Effector memory CD8-positive, alpha-beta T cell (primary cell): ENCODE measurements around the gene NUP188.
"Not testable (repeated sequence)": the region's sequence is repeated elsewhere in the genome, so short reads cannot be mapped to it uniquely, and the experiment has no call there.

Source experiments
- ATAC-seq: fragments of 150-1000 bp; cut with Tn5 transposase; replicated peaks from 2 replicates; pipeline ENCODE4 v1.10.0; 2021; ENCODE audit warnings: mild to moderate bottlenecking, moderate library complexity
- DNase-seq, 3 experiments: peaks; one replicate each; pipeline ENCODE4 v3.0.0; 2021
- H3K27ac Mint-ChIP-seq, 2 donors: one replicate each; pipeline ENCODE4 v1.8.0; 2022; ENCODE audit warnings: mild to moderate bottlenecking in 2 of 2, mixed read lengths in 2 of 2, moderate library complexity in 2 of 2
- H3K27me3 Mint-ChIP-seq, 2 donors: one replicate each; pipeline ENCODE4 v1.8.0; 2022; ENCODE audit warnings: mixed read lengths in 2 of 2
- H3K36me3 Mint-ChIP-seq: one replicate; pipeline ENCODE4 v1.8.0; 2022; ENCODE audit warnings: mild to moderate bottlenecking, moderate library complexity, mixed read lengths; ENCODE audit not compliant: insufficient read depth
- H3K4me1 Mint-ChIP-seq, 2 donors: one replicate each; pipeline ENCODE4 v1.8.0; 2022; ENCODE audit warnings: low read depth in 2 of 2, mixed read lengths in 2 of 2
- H3K4me3 Mint-ChIP-seq, 2 donors: one replicate each; pipeline ENCODE4 v1.8.0; 2022; ENCODE audit warnings: mild to moderate bottlenecking in 2 of 2, mixed read lengths in 2 of 2, moderate library complexity in 2 of 2
- H3K9me3 Mint-ChIP-seq, 2 donors: one replicate each; pipeline ENCODE4 v1.8.0; 2022; ENCODE audit warnings: mixed read lengths in 2 of 2

NUP188 gene

GRCh38 chr9:128944966-128945365, 2.5 kb upstream of the NUP188 start:
- H3K9me3 Mint-ChIP-seq, H3K27ac Mint-ChIP-seq, H3K27me3 Mint-ChIP-seq, DNase-seq, ATAC-seq, H3K4me3 Mint-ChIP-seq: not testable (repeated sequence)
- H3K36me3 Mint-ChIP-seq, result peaks cover 29% of the 10 kb centered on the region
- H3K4me1 Mint-ChIP-seq, result peaks cover 24 to 30% of the 10 kb centered on the region in 2 donors

GRCh38 chr9:128945798-128946501, 1.5 kb upstream of the NUP188 start:
- Mint-ChIP-seq H3K27me3 (no peaks in the 10 kb centered on the region), H3K9me3 (no peaks in the 10 kb centered on the region), H3K36me3 (peaks cover 35% of the 10 kb centered on the region), H3K4me3 (peak overlapping the region; percentile 94), H3K27ac (peak overlapping the region; percentile 94 to 96), H3K4me1 (peaks cover 24 to 30% of the 10 kb centered on the region in 2 donors)
- no peak for ATAC-seq
- DNase-seq, result no peak

- ATAC-seq, result peak; percentile 7
- Mint-ChIP-seq H3K9me3 (no peaks in the 10 kb centered on the region), H3K4me1 (peaks cover 24 to 30% of the 10 kb centered on the region in 2 donors), H3K4me3 (peak overlapping the region; percentile 94), H3K36me3 (peaks cover 39% of the 10 kb centered on the region), H3K27ac (peak overlapping the region; percentile 94 to 96), H3K27me3 (no peaks in the 10 kb centered on the region)
- peak in 2 of 3 experiments; percentile 6 to 14 for DNase-seq
Observed at GRCh38 chr9:128946571-128947276, 775 bp upstream of the NUP188 start.

GRCh38 chr9:128947277-128947526, 297 bp upstream of the NUP188 start:
- H3K4me1 Mint-ChIP-seq, result peaks cover 24 to 30% of the 10 kb centered on the region in 2 donors
- peak overlapping the region; percentile 94 for H3K4me3 Mint-ChIP-seq
- no peaks in the 10 kb centered on the region for H3K9me3 Mint-ChIP-seq
- no peaks in the 10 kb centered on the region for H3K27me3 Mint-ChIP-seq
- peaks cover 43% of the 10 kb centered on the region for H3K36me3 Mint-ChIP-seq
- peak overlapping the region; percentile 94 to 96 for H3K27ac Mint-ChIP-seq
- DNase-seq (no peak), ATAC-seq (no peak)

GRCh38 chr9:128961403-128961802, 13.9 kb downstream of the NUP188 start:
- not testable (repeated sequence) for H3K27me3 Mint-ChIP-seq, H3K4me1 Mint-ChIP-seq, H3K4me3 Mint-ChIP-seq, H3K27ac Mint-ChIP-seq, DNase-seq, H3K9me3 Mint-ChIP-seq, ATAC-seq
- peaks cover 89% of the 10 kb centered on the region for H3K36me3 Mint-ChIP-seq

- no peak overlapping the region for H3K27ac Mint-ChIP-seq
- ATAC-seq (no peak), DNase-seq (no peak)
- H3K36me3 Mint-ChIP-seq, result peaks cover 80% of the 10 kb centered on the region
- H3K4me3 Mint-ChIP-seq, result no peak overlapping the region
- no peaks in the 10 kb centered on the region for H3K27me3 Mint-ChIP-seq
- no peaks in the 10 kb centered on the region for H3K9me3 Mint-ChIP-seq
- no peaks in the 10 kb centered on the region for H3K4me1 Mint-ChIP-seq
Observed at GRCh38 chr9:128969491-128969890, 22.0 kb downstream of the NUP188 start.

GRCh38 chr9:128972956-128973355, 25.5 kb downstream of the NUP188 start:
- no peak for DNase-seq

GRCh38 chr9:128979111-128979510, 31.6 kb downstream of the NUP188 start:
- DNase-seq (no peak), ATAC-seq (no peak)
- H3K4me1 Mint-ChIP-seq, result no peaks in the 10 kb centered on the region
- no peak overlapping the region for H3K4me3 Mint-ChIP-seq
- H3K36me3 Mint-ChIP-seq, result peaks cover 85% of the 10 kb centered on the region
- H3K27me3 Mint-ChIP-seq, result no peaks in the 10 kb centered on the region
- H3K27ac Mint-ChIP-seq, result no peak overlapping the region
- H3K9me3 Mint-ChIP-seq, result no peaks in the 10 kb centered on the region

More at GRCh38 chr9:128972956-128973355, 25.5 kb downstream of the NUP188 start:
- no peaks in the 10 kb centered on the region for H3K9me3 Mint-ChIP-seq
- ATAC-seq, result no peak
- no peak overlapping the region for H3K4me3 Mint-ChIP-seq
- H3K36me3 Mint-ChIP-seq, result peaks cover 84% of the 10 kb centered on the region
- H3K27ac Mint-ChIP-seq, result no peak overlapping the region
- H3K27me3 Mint-ChIP-seq, result no peaks in the 10 kb centered on the region
- no peaks in the 10 kb centered on the region for H3K4me1 Mint-ChIP-seq

- DNase-seq (no peak), ATAC-seq (no peak)
- H3K27me3 Mint-ChIP-seq, result no peaks in the 10 kb centered on the region
- H3K36me3 Mint-ChIP-seq, result peaks cover 80% of the 10 kb centered on the region
- H3K4me3 Mint-ChIP-seq, result no peak overlapping the region
- no peak overlapping the region for H3K27ac Mint-ChIP-seq
- H3K4me1 Mint-ChIP-seq, result no peaks in the 10 kb centered on the region
- H3K9me3 Mint-ChIP-seq, result no peaks in the 10 kb centered on the region
Observed at GRCh38 chr9:128983536-128983935, 36.0 kb downstream of the NUP188 start.

GRCh38 chr9:128986671-128987070, 39.2 kb downstream of the NUP188 start:
- H3K27ac Mint-ChIP-seq, result no peak overlapping the region
- H3K4me1 Mint-ChIP-seq, result no peaks in the 10 kb centered on the region
- H3K36me3 Mint-ChIP-seq, result peaks cover 75% of the 10 kb centered on the region

GRCh38 chr9:128987805-128988204, 40.3 kb downstream of the NUP188 start:
- Mint-ChIP-seq H3K27me3 (no peaks in the 10 kb centered on the region), H3K4me3 (no peak overlapping the region), H3K27ac (peak overlapping the region in 1 of 2 donors; percentile 22), H3K9me3 (no peaks in the 10 kb centered on the region), H3K36me3 (peaks cover 75% of the 10 kb centered on the region), H3K4me1 (no peaks in the 10 kb centered on the region)
- DNase-seq, result no peak
- ATAC-seq, result no peak

More at GRCh38 chr9:128986671-128987070, 39.2 kb downstream of the NUP188 start:
- ATAC-seq, result no peak
- no peaks in the 10 kb centered on the region for H3K27me3 Mint-ChIP-seq
- no peaks in the 10 kb centered on the region for H3K9me3 Mint-ChIP-seq
- DNase-seq, result no peak
- H3K4me3 Mint-ChIP-seq, result no peak overlapping the region

GRCh38 chr9:128992995-128993394, 45.5 kb downstream of the NUP188 start:
- Mint-ChIP-seq H3K9me3 (no peaks in the 10 kb centered on the region), H3K4me3 (no peak overlapping the region), H3K36me3 (peaks cover 72% of the 10 kb centered on the region), H3K4me1 (no peaks in the 10 kb centered on the region), H3K27ac (no peak overlapping the region), H3K27me3 (no peaks in the 10 kb centered on the region)
- ATAC-seq (no peak), DNase-seq (no peak)

GRCh38 chr9:128995791-128996190, 48.3 kb downstream of the NUP188 start:
- DNase-seq (no peak), ATAC-seq (no peak)
- H3K9me3 Mint-ChIP-seq, result no peaks in the 10 kb centered on the region
- H3K27me3 Mint-ChIP-seq, result no peaks in the 10 kb centered on the region
- no peak overlapping the region for H3K4me3 Mint-ChIP-seq
- H3K27ac Mint-ChIP-seq, result peak overlapping the region in 1 of 2 donors; percentile 47
- no peaks in the 10 kb centered on the region for H3K4me1 Mint-ChIP-seq
- peaks cover 71% of the 10 kb centered on the region for H3K36me3 Mint-ChIP-seq

- Mint-ChIP-seq H3K4me3 (no peak overlapping the region), H3K27ac (peak overlapping the region in 1 of 2 donors; percentile 65), H3K4me1 (no peaks in the 10 kb centered on the region), H3K36me3 (peaks cover 68% of the 10 kb centered on the region), H3K9me3 (no peaks in the 10 kb centered on the region), H3K27me3 (no peaks in the 10 kb centered on the region)
- DNase-seq (no peak), ATAC-seq (no peak)
Observed at GRCh38 chr9:128998462-128998861, 51.0 kb downstream of the NUP188 start.
